Heart right ventricle (tissue), 16 donors: ENCODE data around the gene RPS4Y1. TPM values are rescaled to one million over a fixed set of nuclear protein-coding genes. Genes with fewer than 3 reads are reported as not detected.

ENCODE experiments used
- ATAC-seq, 8 donors: fragments of 200-7000 bp; cut with Tn5 transposase; one replicate each; pipeline ENCODE4 v1.9.1; 2020; ENCODE audit warnings: mild to moderate bottlenecking in 8 of 8, moderate library complexity in 8 of 8, moderate number of reproducible peaks in 1 of 8
- DNase-seq, 2 donors: peaks; one replicate each; pipeline ENCODE4 v3.0.0-alpha.2; 2020
- H3K27ac ChIP-seq, 10 donors: fragments of 200-600 bp; sonication (generic) in 2 of 10; one replicate each; pipeline versions ENCODE4 v1.5.0 to v1.8.0; 2020 to 2022; ENCODE audit warnings: mild to moderate bottlenecking in 3 of 10
- H3K27me3 ChIP-seq, 7 donors: fragments of 200-600 bp; one replicate each; pipeline ENCODE4 v1.8.0; 2021 to 2022; ENCODE audit warnings: mild to moderate bottlenecking in 2 of 7
- H3K36me3 ChIP-seq, 9 donors: fragments of 200-600 bp; sonication (generic) in 1 of 9; one replicate each; pipeline versions ENCODE4 v1.5.0 to v1.8.0; 2020 to 2022; ENCODE audit warnings: mild to moderate bottlenecking in 2 of 9
- H3K4me1 ChIP-seq, 9 donors: fragments of 200-600 bp; sonication (generic) in 1 of 9; one replicate each; pipeline versions ENCODE4 v1.5.0 to v1.8.0; 2020 to 2022; ENCODE audit warnings: mild to moderate bottlenecking in 4 of 9
- H3K4me3 ChIP-seq, 10 donors: fragments of 200-600 bp; sonication (generic) in 2 of 10; one replicate each; pipeline versions ENCODE4 v1.5.0 to v1.8.0; 2020 to 2022; ENCODE audit warnings: mild to moderate bottlenecking in 7 of 10, moderate library complexity in 2 of 10
- H3K9me3 ChIP-seq, 11 donors: fragments of 200-600 bp in 10 of 11; sonication (generic) in 2 of 11; one replicate each; pipeline versions ENCODE4 v1.5.0 to v1.8.0; 2013 to 2022; ENCODE audit warnings: mild to moderate bottlenecking in 2 of 11, control low read depth in 1 of 11, moderate library complexity in 1 of 11
- CTCF ChIP-seq, 9 donors: fragments of 200-600 bp; sonication (generic) in 2 of 9; IDR thresholded peaks; one replicate each; pipeline versions ENCODE4 v1.5.0 to v1.8.0; 2021 to 2022; ENCODE audit warnings: antibody characterized with exemption in 9 of 9, mild to moderate bottlenecking in 5 of 9, moderate library complexity in 1 of 9
- WGBS, 2 donors: extraction: QIAGEN DNeasy Blood & Tissue Kit; methylation state at CpG; one replicate each; pipeline ENCODE4 v1.1.7; 2013; ENCODE audit warnings: inconsistent platforms in 1 of 2; 5-methylcytosine and 5-hydroxymethylcytosine counted together
- intact Hi-C, 10 donors: fragments of 100-400 bp; cut with DNase I; formaldehyde crosslinking; loops; one replicate each; pipeline versions ENCODE4 v1.11.1 to v1.14.2; 2022
- polyA plus RNA-seq, 2 donors: library from polyadenylated mRNA; stranded (reverse); fragments of 200-250 nt; gene quantifications; one replicate each; pipeline ENCODE4 v1.2.3, GENCODE V29; 2013
- total RNA-seq, 10 donors: library from RNA; stranded (reverse); fragmentation: NEBNext Ultra II Directional in 3 of 10; extraction: Animal tissue kit (Norgen Biotek cat#: 25700) in 3 of 10; gene quantifications; one replicate each; pipeline versions ENCODE4 v1.2.1 to v1.2.4, GENCODE V29; 2021 to 2023
- donor health status: Arrhythmogenic right ventricular cardiomyopathy.
- donor health status: ischemic (EF 13 %, LVEDD 7.1; RV severe dilation, severe dysfunction).
- donor health status: healthy with polysubstance abuse.
- donor health status: DM: no; HTN: yes; CAD: no.
- donor health status: DM: no; HTN: no; CAD: no.
- donor health status: ischemic (EF 25% LVEDD 6.9; RV normal size, moderate dysfunction).
- donor health status: ischemic (EF 25% LVEDD 5.7; RV mildly dilated, moderate dysfunction).
- donor health status: healthy.
- donor health status: DM: yes; HTN: yes; CAD: no.
- donor health status: Ischemic cardiomyopathy.
- donor health status: ischemic (EF 35%, LVEDD 5.7; RV mildly dilated, moderate dysfunction).
- donor health status: nonischemic (EF 11% LVEDD 7.7; RV severe dilation, severe dysfunction).
- donor health status: DM: yes; HTN: yes; CAD: no.
- donor health status: PGD.
- donor health status: ischemic (EF 29% LVEDD 5.4; RV normal size, mild dysfunction).
- donor health status: nonischemic (EF 23%, LVEDD 6.1; RV moderate dilation, normal function).

RPS4Y1 gene
- total and polyA plus RNA-seq, 12 donors: 148 to 421 (median 174) TPM; not detected in 3

DNA sequence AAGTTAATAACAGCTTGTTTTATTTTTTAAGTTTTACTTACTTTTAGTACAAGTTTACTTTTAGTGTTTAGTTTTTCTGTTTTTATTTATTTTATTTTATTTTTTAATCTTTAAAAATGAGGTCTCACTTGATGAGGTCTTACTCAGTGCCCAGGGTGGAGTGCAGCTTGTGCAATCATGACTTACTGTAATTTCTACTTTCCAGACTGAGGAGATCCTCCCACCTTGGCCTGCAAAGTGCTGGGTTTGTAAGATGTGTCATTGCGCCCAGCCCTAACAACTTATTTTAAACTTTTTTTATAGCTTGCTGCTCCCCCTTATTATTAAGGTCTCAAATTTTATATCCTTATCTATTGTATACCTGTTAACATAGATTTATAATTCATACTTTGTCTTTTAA lies 52.1 kb downstream of the RPS4Y1 start:
- H3K27ac ChIP-seq: no peak overlapping the region
- no peak for DNase-seq
- H3K9me3 ChIP-seq: no peaks in the 10 kb centered on the region
- H3K27me3 ChIP-seq: no peaks in the 10 kb centered on the region
- 88 to 96% methylated on average over 1 of the region's 1 CpG for WGBS, 2 donors
- no peak for ATAC-seq
- no peaks in the 10 kb centered on the region for H3K36me3 ChIP-seq
- intact Hi-C loops: no loop called here
- TF ChIP-seq CTCF (IDR thresholded peaks at IDR 0.05): no peak
- no peak overlapping the region for H3K4me3 ChIP-seq
- no peaks in the 10 kb centered on the region for H3K4me1 ChIP-seq

DNA sequence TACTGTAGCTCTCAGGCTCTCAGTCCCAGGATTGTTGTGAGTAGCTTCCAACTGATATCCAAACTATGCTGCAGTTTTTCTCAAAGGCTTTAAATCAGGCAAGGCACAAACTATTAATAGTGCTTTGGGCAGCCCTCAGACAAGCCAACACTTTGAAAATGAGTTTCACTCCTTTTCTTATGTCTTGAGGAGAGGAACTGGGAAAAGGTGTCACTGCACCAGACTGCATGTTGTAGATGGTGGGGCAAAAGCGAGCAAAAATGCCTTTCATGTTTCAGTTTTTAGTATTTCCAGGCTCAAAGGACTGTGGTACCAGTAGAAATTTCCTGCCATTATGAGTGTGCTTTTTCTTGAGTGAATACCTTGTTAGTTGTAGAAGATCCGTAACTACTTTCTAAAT lies 54.6 kb downstream of the RPS4Y1 start:
- H3K27ac ChIP-seq: no peak overlapping the region
- intact Hi-C loops: no loop called here

DNA sequence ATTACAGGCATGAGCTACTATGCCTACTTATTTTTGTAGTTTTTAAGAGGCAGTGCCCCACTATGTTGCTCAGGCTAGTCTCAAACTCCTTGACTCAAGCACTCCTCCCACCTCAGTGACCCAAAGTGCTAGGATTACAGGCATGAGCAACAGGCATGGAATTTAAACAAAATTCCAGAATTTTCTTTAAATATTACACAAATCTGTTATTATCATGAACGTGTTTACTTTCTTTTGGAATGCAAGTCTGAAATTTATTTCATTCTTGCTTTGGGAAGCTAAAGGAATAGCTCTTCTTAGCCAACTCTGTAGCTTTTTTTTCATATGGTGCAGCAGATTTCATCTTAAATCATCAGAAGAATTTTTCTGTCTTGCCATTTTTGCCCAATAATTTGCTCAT lies 66.0 kb downstream of the RPS4Y1 start:
- H3K36me3 ChIP-seq: no peaks in the 10 kb centered on the region
- no peak for TF ChIP-seq CTCF (IDR thresholded peaks at IDR 0.05)
- H3K4me1 ChIP-seq: no peaks in the 10 kb centered on the region
- 63 to 72% methylated on average over 1 of the region's 1 CpG for WGBS, 2 donors
- ATAC-seq (no peak), DNase-seq (no peak)
- H3K4me3 ChIP-seq: no peak overlapping the region
- H3K27me3 ChIP-seq: no peaks in the 10 kb centered on the region
- no peak overlapping the region for H3K27ac ChIP-seq
- intact Hi-C loops: no loop called here
- H3K9me3 ChIP-seq: no peaks in the 10 kb centered on the region

More for the DNA sequence above, 54.6 kb downstream of the RPS4Y1 start:
- H3K4me1 ChIP-seq: no peaks in the 10 kb centered on the region
- no peaks in the 10 kb centered on the region for H3K36me3 ChIP-seq
- H3K27me3 ChIP-seq: no peaks in the 10 kb centered on the region
- DNase-seq: no peak
- H3K9me3 ChIP-seq: no peaks in the 10 kb centered on the region
- WGBS, 2 donors: 87 to 92% methylated on average over 2 of the region's 2 CpGs
- no peak overlapping the region for H3K4me3 ChIP-seq
- TF ChIP-seq CTCF (IDR thresholded peaks at IDR 0.05): no peak
- ATAC-seq: no peak

DNA sequence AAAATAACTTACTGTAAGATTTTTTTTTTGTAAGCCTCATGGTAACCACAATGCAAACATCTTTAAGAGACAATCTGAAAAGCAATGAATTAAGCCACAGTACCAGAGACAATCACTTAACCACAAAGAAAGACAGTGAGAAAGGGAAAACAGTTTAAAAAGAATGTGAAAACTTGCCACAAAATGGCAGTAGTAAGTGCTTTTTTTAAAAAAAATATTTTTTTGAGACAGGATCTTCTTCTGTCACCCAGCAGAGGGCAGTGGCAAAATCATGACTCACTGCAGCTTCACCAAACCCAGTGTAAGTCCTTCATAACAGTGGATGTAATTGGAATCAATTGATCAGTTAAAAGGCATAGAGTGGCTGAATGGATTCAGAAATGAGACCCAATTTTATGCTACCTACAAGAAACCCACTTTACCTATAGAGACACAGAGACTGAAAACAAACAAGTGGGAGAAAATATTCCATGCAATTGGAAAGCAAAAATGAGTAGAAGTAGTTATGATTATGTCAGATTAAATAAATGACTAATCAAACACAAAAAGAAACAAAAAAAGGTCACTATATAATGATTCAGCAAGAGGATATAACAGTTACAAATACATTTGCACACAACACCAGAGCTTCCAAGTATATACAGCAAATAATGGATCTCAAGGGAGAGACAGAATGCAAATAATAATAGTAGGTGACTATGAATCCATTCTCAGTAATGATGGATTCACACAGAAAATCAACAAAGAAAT lies 71.8 kb downstream of the RPS4Y1 start:
- no peaks in the 10 kb centered on the region for H3K4me1 ChIP-seq
- intact Hi-C loops: no loop called here
- peak in 2 of 9 donors; percentile 5 to 27 for TF ChIP-seq CTCF (IDR thresholded peaks at IDR 0.05)
- H3K4me3 ChIP-seq: no peak overlapping the region
- H3K9me3 ChIP-seq: no peaks in the 10 kb centered on the region
- no peak overlapping the region for H3K27ac ChIP-seq
- no peaks in the 10 kb centered on the region for H3K27me3 ChIP-seq
- DNase-seq (no peak), ATAC-seq (no peak)
- H3K36me3 ChIP-seq: no peaks in the 10 kb centered on the region

Other genes with a start within 250 kb of the RPS4Y1 start
- gene SRY, start 53.9 kb upstream of the RPS4Y1 start, total RNA-seq: not detected
- gene SRY, start 53.9 kb upstream of the RPS4Y1 start, polyA plus RNA-seq: not detected
- gene ZFY, start 93.8 kb downstream of the RPS4Y1 start, total RNA-seq: 10 to 100 TPM in 7 of 10 donors, not detected in 3; 10.4 to 17.1 (median 12.5) TPM
- gene ZFY, start 93.8 kb downstream of the RPS4Y1 start, polyA plus RNA-seq: 1 to 10 TPM; 2.4 to 6.5 TPM